KMS-11 (cell line): ENCODE data around the gene ZMYND19.

ENCODE experiments used
- H2AFZ ChIP-seq: fragments of 200-600 bp; sonication (generic); 2 replicates; pipeline ENCODE4 v1.6.1; 2016; ENCODE audit warnings: antibody characterized with exemption, mixed run types, low read depth
- H3K27ac ChIP-seq: fragments of 200-600 bp; sonication (generic); 2 replicates; pipeline ENCODE4 v1.6.1; 2016; ENCODE audit warnings: mild to moderate bottlenecking, mixed run types
- H3K27me3 ChIP-seq: fragments of 200-600 bp; sonication (generic); 2 replicates; pipeline ENCODE4 v1.6.1; 2017; ENCODE audit warnings: mild to moderate bottlenecking, low read depth, mixed run types, moderate library complexity; ENCODE audit not compliant: insufficient read depth
- H3K36me3 ChIP-seq: fragments of 200-600 bp; sonication (generic); 2 replicates; pipeline ENCODE4 v1.6.1; 2017; ENCODE audit warnings: mild to moderate bottlenecking, mixed run types; ENCODE audit not compliant: insufficient read depth
- H3K4me1 ChIP-seq: fragments of 200-600 bp; sonication (generic); 2 replicates; pipeline ENCODE4 v1.6.1; 2016; ENCODE audit warnings: mild to moderate bottlenecking, low read depth, mixed run types; ENCODE audit not compliant: poor library complexity, severe bottlenecking
- H3K4me2 ChIP-seq: fragments of 200-600 bp; sonication (generic); 2 replicates; pipeline ENCODE4 v1.7.0; 2016; ENCODE audit warnings: mild to moderate bottlenecking, mixed run types
- H3K4me3 ChIP-seq: fragments of 200-600 bp; sonication (generic); IDR thresholded peaks from 2 replicates; pipeline ENCODE4 v1.6.1; 2017; ENCODE audit warnings: low read depth, low read length, mixed read lengths; ENCODE audit not compliant: insufficient read depth
- H3K79me2 ChIP-seq: fragments of 200-600 bp; sonication (generic); 2 replicates; pipeline ENCODE4 v1.6.1; 2016; ENCODE audit warnings: low read depth, mixed run types; ENCODE audit not compliant: insufficient read depth
- H3K9ac ChIP-seq: fragments of 200-600 bp; sonication (generic); 2 replicates; pipeline ENCODE4 v1.6.1; 2016; ENCODE audit warnings: mild to moderate bottlenecking, mixed run types
- H4K20me1 ChIP-seq: fragments of 200-600 bp; sonication (generic); 2 replicates; pipeline ENCODE4 v1.6.1; 2016; ENCODE audit warnings: mild to moderate bottlenecking, mixed run types; ENCODE audit not compliant: insufficient read depth
- CTCF ChIP-seq: fragments of 200-600 bp; sonication (generic); conservative IDR thresholded peaks from 2 replicates; pipeline ENCODE4 v1.6.1; 2017; ENCODE audit warnings: low read depth, mild to moderate bottlenecking, antibody characterized with exemption, low read length, moderate library complexity, mixed read lengths

The ZMYND19 gene

GRCh38 chr9:137564134-137564533, 26.2 kb downstream of the ZMYND19 start:
- Histone ChIP-seq H2AFZ (no peak overlapping the region), H3K4me1 (no peaks in the 10 kb centered on the region), H3K79me2 (no peaks in the 10 kb centered on the region), H4K20me1 (no peaks in the 10 kb centered on the region), H3K36me3 (no peaks in the 10 kb centered on the region), H3K9ac (no peak overlapping the region), H3K27ac (no peak overlapping the region), H3K27me3 (no peaks in the 10 kb centered on the region), H3K4me2 (no peak overlapping the region), H3K4me3 (no peak overlapping the region)
- TF ChIP-seq CTCF: no peak

- Histone ChIP-seq H3K36me3 (no peaks in the 10 kb centered on the region), H3K4me2 (no peak overlapping the region), H3K4me3 (no peak overlapping the region), H4K20me1 (no peaks in the 10 kb centered on the region), H2AFZ (no peak overlapping the region), H3K79me2 (no peaks in the 10 kb centered on the region), H3K27me3 (no peaks in the 10 kb centered on the region), H3K9ac (no peak overlapping the region), H3K4me1 (no peaks in the 10 kb centered on the region), H3K27ac (no peak overlapping the region)
- no peak for TF ChIP-seq CTCF
Measured at GRCh38 chr9:137558127-137558526, 32.2 kb downstream of the ZMYND19 start.

- no peak for TF ChIP-seq CTCF
- H3K27ac ChIP-seq: no peak overlapping the region
- no peaks in the 10 kb centered on the region for H3K27me3 ChIP-seq
- H3K4me2 ChIP-seq: no peak overlapping the region
- H3K4me3 ChIP-seq: no peak overlapping the region
- H3K36me3 ChIP-seq: no peaks in the 10 kb centered on the region
- no peak overlapping the region for H3K9ac ChIP-seq
- no peaks in the 10 kb centered on the region for H3K4me1 ChIP-seq
- no peaks in the 10 kb centered on the region for H4K20me1 ChIP-seq
- no peaks in the 10 kb centered on the region for H3K79me2 ChIP-seq
- no peak overlapping the region for H2AFZ ChIP-seq
Measured at GRCh38 chr9:137556069-137556838, 34.1 kb downstream of the ZMYND19 start.

- H3K4me1 ChIP-seq: no peaks in the 10 kb centered on the region
- H4K20me1 ChIP-seq: no peaks in the 10 kb centered on the region
- TF ChIP-seq CTCF: no peak
- no peaks in the 10 kb centered on the region for H3K27me3 ChIP-seq
- no peaks in the 10 kb centered on the region for H3K36me3 ChIP-seq
- no peak overlapping the region for H3K4me3 ChIP-seq
- H3K79me2 ChIP-seq: no peaks in the 10 kb centered on the region
- H3K27ac ChIP-seq: no peak overlapping the region
- no peak overlapping the region for H3K9ac ChIP-seq
- H2AFZ ChIP-seq: no peak overlapping the region
- no peak overlapping the region for H3K4me2 ChIP-seq
Measured at GRCh38 chr9:137555179-137555578, 35.1 kb downstream of the ZMYND19 start.
